Small intestine (tissue), 7 donors: ENCODE measurements around the gene MCF2L. TPM values are rescaled to one million over a fixed set of nuclear protein-coding genes. Genes with fewer than 3 reads are reported as not detected.

Experiments
- DNase-seq, 2 donors: peaks; one replicate each; pipeline versions ENCODE4 v3.0.0 to v3.0.0-alpha.2; 2013
- FAIRE-seq: peaks from 2 replicates; lab custom pipeline; 2012; peaks lifted over from hg19 to GRCh38; lab: Jason Lieb, UNC
- H3K27ac ChIP-seq, 3 donors: one replicate each; pipeline ENCODE4 v1.5.1; 2013; ENCODE audit warnings: low read length in 2 of 3, mild to moderate bottlenecking in 2 of 3, control low read depth in 1 of 3, inconsistent platforms in 1 of 3, low read depth in 1 of 3, moderate library complexity in 1 of 3
- H3K27me3 ChIP-seq, 3 donors: one replicate each; pipeline ENCODE4 v1.6.1; 2013; ENCODE audit warnings: low read length in 3 of 3, inconsistent platforms in 1 of 3; ENCODE audit not compliant: control insufficient read depth in 3 of 3, insufficient read depth in 3 of 3
- H3K36me3 ChIP-seq, 3 donors: one replicate each; pipeline ENCODE4 v1.6.1; 2013; ENCODE audit warnings: low read length in 3 of 3, inconsistent platforms in 1 of 3, low read depth in 1 of 3, mild to moderate bottlenecking in 1 of 3, moderate library complexity in 1 of 3; ENCODE audit not compliant: control insufficient read depth in 3 of 3, insufficient read depth in 2 of 3
- H3K4me1 ChIP-seq, 3 donors: one replicate each; pipeline ENCODE4 v1.6.1; 2013; ENCODE audit warnings: low read length in 2 of 3, inconsistent platforms in 1 of 3, low read depth in 1 of 3, mild to moderate bottlenecking in 1 of 3, moderate library complexity in 1 of 3; ENCODE audit not compliant: control insufficient read depth in 3 of 3, insufficient read depth in 2 of 3
- H3K4me3 ChIP-seq, 3 donors: one replicate each; pipeline ENCODE4 v1.5.1; 2013; ENCODE audit warnings: low read length in 3 of 3, control low read depth in 1 of 3, inconsistent platforms in 1 of 3, low read depth in 1 of 3, mild to moderate bottlenecking in 1 of 3, moderate library complexity in 1 of 3
- H3K9me3 ChIP-seq, 2 donors: one replicate each; pipeline ENCODE4 v1.6.1; 2013; ENCODE audit warnings: low read depth in 1 of 2, low read length in 1 of 2; ENCODE audit not compliant: control insufficient read depth in 2 of 2, insufficient read depth in 1 of 2
- whole genome bisulfite sequencing, 3 donors: extraction: QIAGEN DNeasy Blood & Tissue Kit; methylation state at CpG; one replicate each; pipeline ENCODE4 v1.1.7; 2013; 5-methylcytosine and 5-hydroxymethylcytosine counted together
- polyA plus RNA-seq, 4 donors: library from polyadenylated mRNA; stranded (reverse) in 3 of 4; unstranded in 1 of 4; fragments of 200-250 nt in 3 of 4; fragments of 120-200 nt in 1 of 4; gene quantifications; one replicate each; pipeline versions ENCODE4 v1.2.1 to v1.2.3, GENCODE V29; 2013
- donor health status: healthy with polysubstance abuse.
- donor health status: control.
- donor health status: control.
- donor health status: Bipolar disorder and iron deficiency.
- donor health status: healthy.

The MCF2L gene
- polyA plus RNA-seq, 4 donors = 12.2 to 37.1 (median 22.0) TPM

DNA sequence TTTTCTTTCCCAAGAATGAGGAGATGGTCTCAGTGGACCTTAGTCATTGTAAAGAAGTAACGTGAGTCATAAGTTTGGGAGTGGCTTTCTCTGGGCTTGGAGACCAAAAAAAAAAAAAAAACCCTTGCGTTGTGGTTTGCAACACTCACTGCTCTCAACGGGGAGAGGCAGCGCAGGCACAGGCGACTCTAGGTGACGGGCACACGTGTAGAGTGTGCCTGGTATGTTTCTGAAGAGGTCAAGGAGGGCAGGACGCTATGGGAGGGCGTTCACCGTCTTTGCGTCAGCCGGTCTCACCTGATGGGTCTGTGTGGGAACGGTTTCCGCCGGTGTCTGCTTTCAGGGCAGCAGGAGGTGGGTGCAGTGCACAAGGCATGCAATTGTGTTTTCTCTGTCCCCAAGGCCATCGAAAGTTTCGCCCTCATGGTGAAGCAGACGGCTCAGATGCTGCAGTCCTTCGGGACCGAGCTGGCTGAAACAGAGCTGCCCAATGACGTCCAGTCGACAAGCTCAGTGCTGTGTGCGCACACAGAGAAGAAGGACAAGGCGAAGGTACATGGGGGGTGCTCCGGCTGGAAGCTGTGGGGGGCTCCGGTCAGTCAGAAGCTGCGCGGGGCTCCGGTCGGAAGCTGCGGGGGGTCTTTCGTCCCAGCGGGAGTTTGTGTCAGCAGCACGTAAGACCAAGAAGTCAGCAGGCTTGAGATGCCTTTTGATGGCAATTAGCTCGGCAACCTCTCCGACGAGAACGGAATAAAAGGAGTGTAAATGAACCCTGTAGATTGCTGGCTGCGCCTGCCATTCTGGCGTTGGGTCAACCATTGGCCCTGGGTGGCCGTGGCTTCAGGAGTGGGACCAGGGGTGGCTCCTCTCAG is 95.8 kb downstream of the MCF2L start:
- Histone ChIP-seq H3K4me1 (no peaks in the 10 kb centered on the region), H3K9me3 (no peaks in the 10 kb centered on the region), H3K36me3 (peaks cover 0 to 55% (median 0%) of the 10 kb centered on the region in 3 donors), H3K27ac (no peak overlapping the region), H3K4me3 (no peak overlapping the region), H3K27me3 (no peaks in the 10 kb centered on the region)
- FAIRE-seq (no peak), DNase-seq (no peak)
- 88 to 92% (median 90%) methylated on average over 41 of the region's 41 CpGs for WGBS, 3 donors

- Histone ChIP-seq H3K4me3 (no peak overlapping the region), H3K9me3 (no peaks in the 10 kb centered on the region), H3K36me3 (peaks cover 0 to 54% (median 0%) of the 10 kb centered on the region in 3 donors), H3K27ac (no peak overlapping the region), H3K4me1 (no peaks in the 10 kb centered on the region), H3K27me3 (no peaks in the 10 kb centered on the region)
- FAIRE-seq (no peak), DNase-seq (no peak)
- WGBS, 3 donors = 88 to 92% (median 89%) methylated on average over 28 to 29 of the region's 29 CpGs
Observed at GRCh38 chr13:113065406-113066141, 96.6 kb downstream of the MCF2L start.

GRCh38 chr13:113066142-113066455 is 97.1 kb downstream of the MCF2L start:
- H3K9me3 ChIP-seq = no peaks in the 10 kb centered on the region
- no peaks in the 10 kb centered on the region for H3K27me3 ChIP-seq
- 85 to 92% (median 91%) methylated on average over 8 to 10 of the region's 10 CpGs for WGBS, 3 donors
- peaks cover 0 to 52% (median 0%) of the 10 kb centered on the region in 3 donors for H3K36me3 ChIP-seq
- no peak for DNase-seq
- no peak overlapping the region for H3K4me3 ChIP-seq
- no peaks in the 10 kb centered on the region for H3K4me1 ChIP-seq
- FAIRE-seq = no peak
- H3K27ac ChIP-seq = no peak overlapping the region

DNA sequence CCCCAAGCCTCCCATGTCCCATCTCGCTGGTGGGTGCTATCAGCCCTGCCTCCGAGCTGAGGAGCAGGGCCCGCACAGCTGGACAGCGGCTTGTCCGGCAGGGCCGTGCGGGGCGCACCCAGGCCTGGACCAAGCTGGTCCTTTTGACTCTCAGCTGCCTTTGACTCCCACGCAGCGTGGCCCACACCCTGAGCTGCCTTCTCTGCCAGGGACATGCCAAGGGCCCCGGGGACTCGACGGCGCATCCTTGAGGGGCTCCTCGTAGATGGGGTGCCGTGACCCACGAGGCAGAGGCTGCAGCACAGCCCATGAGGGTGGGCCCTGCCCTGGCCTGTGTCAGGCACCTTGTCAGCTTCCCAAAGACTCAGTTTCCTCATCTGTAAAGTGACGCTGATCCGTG is 97.7 kb downstream of the MCF2L start:
- H3K4me1 ChIP-seq = no peaks in the 10 kb centered on the region
- FAIRE-seq (no peak), DNase-seq (no peak)
- H3K4me3 ChIP-seq = no peak overlapping the region
- peaks cover 0 to 50% (median 0%) of the 10 kb centered on the region in 3 donors for H3K36me3 ChIP-seq
- WGBS, 3 donors = 94 to 96% (median 95%) methylated on average over 19 of the region's 19 CpGs
- no peaks in the 10 kb centered on the region for H3K27me3 ChIP-seq
- H3K27ac ChIP-seq = no peak overlapping the region
- H3K9me3 ChIP-seq = no peaks in the 10 kb centered on the region

DNA sequence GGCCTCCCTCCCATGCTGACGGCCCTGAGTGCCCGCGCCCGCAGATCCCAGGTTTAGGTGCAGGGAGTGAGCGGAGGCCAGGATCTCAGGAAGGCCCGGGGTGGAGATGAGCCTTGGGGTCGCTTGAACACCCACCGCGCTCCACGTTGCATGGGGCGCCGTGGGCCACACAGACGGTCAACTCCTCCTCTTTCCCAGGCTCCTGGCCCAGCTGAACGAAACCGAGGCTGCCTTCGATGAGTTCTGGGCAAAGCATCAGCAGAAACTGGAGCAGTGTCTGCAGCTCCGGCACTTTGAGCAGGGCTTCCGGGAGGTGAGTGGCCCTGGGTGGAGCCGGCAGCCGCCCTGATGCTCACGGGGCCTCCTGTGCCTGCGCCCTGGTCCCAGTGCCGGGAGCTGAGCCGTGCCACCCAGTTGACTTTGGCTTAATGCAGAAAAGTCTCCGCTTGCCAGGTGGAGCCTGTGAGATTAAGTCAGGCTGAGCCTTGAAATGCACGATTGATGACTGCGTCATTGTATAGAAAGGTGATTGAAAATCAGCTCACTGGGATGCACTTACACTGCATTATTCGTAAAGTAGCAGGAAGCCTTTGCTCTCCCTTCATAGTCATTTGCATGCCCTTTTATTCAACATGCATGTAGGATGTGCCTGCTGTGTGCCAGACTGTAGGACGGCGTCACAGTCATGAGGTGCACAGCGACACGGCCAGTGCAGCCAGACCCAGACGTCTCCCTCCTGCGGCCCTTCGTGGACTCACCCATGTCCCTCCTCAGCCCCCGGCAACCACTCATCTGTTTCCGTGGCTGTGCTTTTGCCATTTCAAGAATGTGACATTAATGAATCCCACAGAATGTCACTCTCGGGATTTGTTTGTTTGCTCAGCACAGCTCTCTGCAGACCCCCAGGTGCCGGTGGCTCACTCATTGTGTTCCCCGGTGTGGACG is 101.1 kb downstream of the MCF2L start:
- Histone ChIP-seq H3K4me1 (no peaks in the 10 kb centered on the region), H3K27me3 (no peaks in the 10 kb centered on the region), H3K36me3 (peaks cover 0 to 44% (median 0%) of the 10 kb centered on the region in 3 donors), H3K4me3 (no peak overlapping the region), H3K9me3 (no peaks in the 10 kb centered on the region), H3K27ac (no peak overlapping the region)
- DNase-seq = no peak
- WGBS, 3 donors = 91 to 96% (median 92%) methylated on average over 41 of the region's 41 CpGs
- FAIRE-seq = no peak

- Histone ChIP-seq H3K4me1 (no peaks in the 10 kb centered on the region), H3K27me3 (no peaks in the 10 kb centered on the region), H3K36me3 (peaks cover 0 to 42% (median 0%) of the 10 kb centered on the region in 3 donors), H3K9me3 (no peaks in the 10 kb centered on the region), H3K27ac (no peak overlapping the region), H3K4me3 (no peak overlapping the region)
- DNase-seq = no peak
- WGBS, 3 donors = 87 to 88% (median 88%) methylated on average over 8 of the region's 8 CpGs
- no peak for FAIRE-seq
Observed at GRCh38 chr13:113070855-113071254, 101.8 kb downstream of the MCF2L start.

GRCh38 chr13:113072376-113072775 is 103.4 kb downstream of the MCF2L start:
- Histone ChIP-seq H3K36me3 (peaks cover 0 to 45% (median 0%) of the 10 kb centered on the region in 3 donors), H3K4me3 (no peak overlapping the region), H3K9me3 (no peaks in the 10 kb centered on the region), H3K27ac (no peak overlapping the region), H3K27me3 (no peaks in the 10 kb centered on the region), H3K4me1 (no peaks in the 10 kb centered on the region)
- no peak for DNase-seq
- FAIRE-seq = no peak
- WGBS, 3 donors = 86 to 88% (median 88%) methylated on average over 3 of the region's 3 CpGs

DNA sequence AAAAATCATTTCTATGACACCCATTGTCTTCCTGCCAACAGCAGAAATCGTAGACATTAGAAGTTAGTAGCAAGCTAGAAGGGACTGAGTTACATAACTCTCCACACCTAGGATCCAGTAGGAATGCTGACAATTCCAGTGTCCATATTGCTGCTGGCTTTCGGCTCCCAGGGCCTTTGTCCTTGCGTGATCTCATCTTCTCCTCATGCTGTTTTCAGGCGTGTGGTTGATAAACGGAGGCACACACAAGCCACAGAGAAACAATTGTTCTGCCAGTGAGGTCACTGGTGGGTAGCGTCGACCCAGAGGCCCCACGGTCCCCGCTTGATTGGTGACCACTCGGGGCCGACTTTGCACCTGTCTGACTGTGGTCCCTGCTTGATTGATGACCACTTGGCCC is 104.9 kb downstream of the MCF2L start:
- 92 to 94% (median 93%) methylated on average over 11 of the region's 11 CpGs for WGBS, 3 donors
- DNase-seq = no peak
- Histone ChIP-seq H3K36me3 (peaks cover 0 to 60% (median 0%) of the 10 kb centered on the region in 3 donors), H3K27me3 (no peaks in the 10 kb centered on the region), H3K4me1 (no peaks in the 10 kb centered on the region), H3K4me3 (no peak overlapping the region), H3K27ac (no peak overlapping the region), H3K9me3 (no peaks in the 10 kb centered on the region)
- FAIRE-seq = no peak
